Neural cell (in vitro differentiated cells): Measurements from ENCODE around the gene HDAC4.

Experiments used
- EP300 ChIP-seq: fragments of 450-650 bp; conservative IDR thresholded peaks from 2 replicates; pipeline ENCODE4 v1.6.1; 2014; ENCODE audit warnings: antibody characterized with exemption, mild to moderate bottlenecking, moderate library complexity; ENCODE audit not compliant: poor library complexity, severe bottlenecking
- EZH2 ChIP-seq: fragments of 200-600, 300-800 bp; shearing (Covaris generic), sonication (generic); IDR thresholded peaks from 2 replicates; pipeline ENCODE4 v1.6.1; 2014; ENCODE audit warnings: antibody characterized with exemption, low read length, borderline replicate concordance, mild to moderate bottlenecking; ENCODE audit not compliant: insufficient read depth, poor library complexity, severe bottlenecking
- MXI1 ChIP-seq: fragments of 450-650 bp; conservative IDR thresholded peaks from 2 replicates; pipeline ENCODE4 v1.6.1; 2014; ENCODE audit warnings: antibody characterized with exemption, mild to moderate bottlenecking; ENCODE audit not compliant: poor library complexity, severe bottlenecking
- POLR2AphosphoS5 ChIP-seq: IDR thresholded peaks from 2 replicates; pipeline ENCODE4 v1.6.1; 2012
- RAD21 ChIP-seq: fragments of 450-650 bp; conservative IDR thresholded peaks from 2 replicates; pipeline ENCODE4 v1.6.1; 2014; ENCODE audit warnings: antibody characterized with exemption, mild to moderate bottlenecking, moderate library complexity
- SMC3 ChIP-seq: fragments of 450-650 bp; conservative IDR thresholded peaks from 2 replicates; pipeline ENCODE4 v1.6.1; 2014; ENCODE audit warnings: antibody characterized with exemption, mild to moderate bottlenecking, moderate library complexity; ENCODE audit not compliant: poor library complexity
- TAF1 ChIP-seq: IDR thresholded peaks from 2 replicates; pipeline ENCODE4 v1.6.1; 2012; ENCODE audit warnings: low read depth
- TF ChIP-seq, protein P1 (sequence below): fragments of 450-650 bp; IDR thresholded peaks from 2 replicates; pipeline ENCODE4 v1.5.1; 2014; ENCODE audit warnings: antibody characterized with exemption, mild to moderate bottlenecking, moderate library complexity; ENCODE audit not compliant: poor library complexity, severe bottlenecking
- TF ChIP-seq, protein P2 (sequence below): IDR thresholded peaks from 2 replicates; pipeline ENCODE4 v1.6.1; 2012; ENCODE audit warnings: borderline replicate concordance

DNA sequence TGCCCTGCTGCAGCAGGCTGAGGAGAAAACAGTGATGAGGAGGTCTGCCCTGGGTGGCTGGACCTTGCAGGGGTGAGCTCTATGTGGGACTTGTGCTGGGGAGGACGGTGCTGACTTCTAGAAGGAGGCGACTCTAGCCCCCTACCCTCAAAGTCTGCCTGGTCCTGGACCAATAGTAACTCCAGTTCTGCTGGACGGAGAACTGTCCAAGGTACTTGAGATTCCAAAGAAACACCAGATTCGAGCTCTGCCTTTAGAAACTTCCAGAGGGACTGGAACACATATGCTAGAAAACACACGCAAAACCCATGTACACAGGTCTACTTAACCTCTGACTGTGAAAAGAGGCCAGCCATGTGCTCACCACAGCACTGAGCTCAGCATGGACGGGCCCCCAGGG is 292.4 kb downstream of the HDAC4 start:
- TF ChIP-seq MXI1 = no peak
- TF ChIP-seq, protein P1, sequence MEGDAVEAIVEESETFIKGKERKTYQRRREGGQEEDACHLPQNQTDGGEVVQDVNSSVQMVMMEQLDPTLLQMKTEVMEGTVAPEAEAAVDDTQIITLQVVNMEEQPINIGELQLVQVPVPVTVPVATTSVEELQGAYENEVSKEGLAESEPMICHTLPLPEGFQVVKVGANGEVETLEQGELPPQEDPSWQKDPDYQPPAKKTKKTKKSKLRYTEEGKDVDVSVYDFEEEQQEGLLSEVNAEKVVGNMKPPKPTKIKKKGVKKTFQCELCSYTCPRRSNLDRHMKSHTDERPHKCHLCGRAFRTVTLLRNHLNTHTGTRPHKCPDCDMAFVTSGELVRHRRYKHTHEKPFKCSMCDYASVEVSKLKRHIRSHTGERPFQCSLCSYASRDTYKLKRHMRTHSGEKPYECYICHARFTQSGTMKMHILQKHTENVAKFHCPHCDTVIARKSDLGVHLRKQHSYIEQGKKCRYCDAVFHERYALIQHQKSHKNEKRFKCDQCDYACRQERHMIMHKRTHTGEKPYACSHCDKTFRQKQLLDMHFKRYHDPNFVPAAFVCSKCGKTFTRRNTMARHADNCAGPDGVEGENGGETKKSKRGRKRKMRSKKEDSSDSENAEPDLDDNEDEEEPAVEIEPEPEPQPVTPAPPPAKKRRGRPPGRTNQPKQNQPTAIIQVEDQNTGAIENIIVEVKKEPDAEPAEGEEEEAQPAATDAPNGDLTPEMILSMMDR = no peak
- TF ChIP-seq EP300 = no peak
- no peak for TF ChIP-seq SMC3
- no peak for TF ChIP-seq POLR2AphosphoS5
- TF ChIP-seq RAD21 = no peak
- TF ChIP-seq, protein P2, sequence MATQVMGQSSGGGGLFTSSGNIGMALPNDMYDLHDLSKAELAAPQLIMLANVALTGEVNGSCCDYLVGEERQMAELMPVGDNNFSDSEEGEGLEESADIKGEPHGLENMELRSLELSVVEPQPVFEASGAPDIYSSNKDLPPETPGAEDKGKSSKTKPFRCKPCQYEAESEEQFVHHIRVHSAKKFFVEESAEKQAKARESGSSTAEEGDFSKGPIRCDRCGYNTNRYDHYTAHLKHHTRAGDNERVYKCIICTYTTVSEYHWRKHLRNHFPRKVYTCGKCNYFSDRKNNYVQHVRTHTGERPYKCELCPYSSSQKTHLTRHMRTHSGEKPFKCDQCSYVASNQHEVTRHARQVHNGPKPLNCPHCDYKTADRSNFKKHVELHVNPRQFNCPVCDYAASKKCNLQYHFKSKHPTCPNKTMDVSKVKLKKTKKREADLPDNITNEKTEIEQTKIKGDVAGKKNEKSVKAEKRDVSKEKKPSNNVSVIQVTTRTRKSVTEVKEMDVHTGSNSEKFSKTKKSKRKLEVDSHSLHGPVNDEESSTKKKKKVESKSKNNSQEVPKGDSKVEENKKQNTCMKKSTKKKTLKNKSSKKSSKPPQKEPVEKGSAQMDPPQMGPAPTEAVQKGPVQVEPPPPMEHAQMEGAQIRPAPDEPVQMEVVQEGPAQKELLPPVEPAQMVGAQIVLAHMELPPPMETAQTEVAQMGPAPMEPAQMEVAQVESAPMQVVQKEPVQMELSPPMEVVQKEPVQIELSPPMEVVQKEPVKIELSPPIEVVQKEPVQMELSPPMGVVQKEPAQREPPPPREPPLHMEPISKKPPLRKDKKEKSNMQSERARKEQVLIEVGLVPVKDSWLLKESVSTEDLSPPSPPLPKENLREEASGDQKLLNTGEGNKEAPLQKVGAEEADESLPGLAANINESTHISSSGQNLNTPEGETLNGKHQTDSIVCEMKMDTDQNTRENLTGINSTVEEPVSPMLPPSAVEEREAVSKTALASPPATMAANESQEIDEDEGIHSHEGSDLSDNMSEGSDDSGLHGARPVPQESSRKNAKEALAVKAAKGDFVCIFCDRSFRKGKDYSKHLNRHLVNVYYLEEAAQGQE = no peak
- no peak for TF ChIP-seq EZH2
- no peak for TF ChIP-seq TAF1
